Dermis microvascular lymphatic vessel endothelial cell (primary cell): ENCODE data around the gene MTERF4. TPM values are rescaled to one million over a fixed set of nuclear protein-coding genes. Genes with fewer than 3 reads are reported as not detected.

Source experiments
- DNase-seq, 2 donors: peaks; one replicate each; pipeline versions ENCODE4 v3.0.0 to v3.0.0-alpha.2; 2010; ENCODE audit warnings: low read depth in 2 of 2
- total RNA-seq: library from RNA; depleted of rRNA; stranded (reverse); fragments of >200 nt; gene quantifications from 2 replicates; pipeline ENCODE4 v1.2.1, GENCODE V29; 2014

Gene MTERF4
- total RNA-seq, 1 donor from 2014 or later, result 28.2 TPM

GRCh38 chr2:241133436-241133820 lies 31.3 kb upstream of the MTERF4 start:
- DNase-seq, result no peak

- no peak for DNase-seq
Observed at GRCh38 chr2:241132538-241133435, 30.7 kb upstream of the MTERF4 start.

GRCh38 chr2:241131531-241131930 lies 29.4 kb upstream of the MTERF4 start:
- DNase-seq, result no peak

GRCh38 chr2:241130316-241130715 lies 28.2 kb upstream of the MTERF4 start:
- DNase-seq, result no peak

- no peak for DNase-seq
Observed at GRCh38 chr2:241129086-241129871, 27.2 kb upstream of the MTERF4 start.

- no peak for DNase-seq
Observed at GRCh38 chr2:241128266-241128665, 26.2 kb upstream of the MTERF4 start.

GRCh38 chr2:241126771-241127202 lies 24.7 kb upstream of the MTERF4 start:
- DNase-seq, result no peak

GRCh38 chr2:241126201-241126611 lies 24.1 kb upstream of the MTERF4 start:
- peak in 1 of 2 donors; percentile 10 for DNase-seq

- no peak for DNase-seq
Observed at GRCh38 chr2:241125626-241126025, 23.5 kb upstream of the MTERF4 start.

- no peak for DNase-seq
Observed at GRCh38 chr2:241123816-241124536, 21.9 kb upstream of the MTERF4 start.

- DNase-seq, result no peak
Observed at GRCh38 chr2:241122376-241123002, 20.4 kb upstream of the MTERF4 start.

GRCh38 chr2:241121008-241121407 lies 18.9 kb upstream of the MTERF4 start:
- DNase-seq, result no peak

GRCh38 chr2:241120440-241120839 lies 18.4 kb upstream of the MTERF4 start:
- no peak for DNase-seq

GRCh38 chr2:241118737-241119505 lies 16.8 kb upstream of the MTERF4 start:
- no peak for DNase-seq

- DNase-seq, result no peak
Observed at GRCh38 chr2:241116606-241117560, 14.8 kb upstream of the MTERF4 start.

GRCh38 chr2:241115361-241115760 lies 13.3 kb upstream of the MTERF4 start:
- no peak for DNase-seq

GRCh38 chr2:241114836-241115235 lies 12.7 kb upstream of the MTERF4 start:
- no peak for DNase-seq

GRCh38 chr2:241112592-241112991 lies 10.5 kb upstream of the MTERF4 start:
- DNase-seq, result no peak

GRCh38 chr2:241112046-241112445 lies 10.0 kb upstream of the MTERF4 start:
- no peak for DNase-seq

GRCh38 chr2:241111440-241111805 lies 9.3 kb upstream of the MTERF4 start:
- DNase-seq, result no peak
